Kasumi-1 (cell line): ENCODE results near the gene RNF38.
"Not testable (repeated sequence)": the region's sequence is repeated elsewhere in the genome, so short reads cannot be mapped to it uniquely, and the experiment has no call there.

ENCODE experiments used
- DNase-seq, 2 experiments: peaks; one replicate each; lab custom pipeline; 2025; lab: John Stamatoyannopoulos, UW

Gene RNF38

DNA sequence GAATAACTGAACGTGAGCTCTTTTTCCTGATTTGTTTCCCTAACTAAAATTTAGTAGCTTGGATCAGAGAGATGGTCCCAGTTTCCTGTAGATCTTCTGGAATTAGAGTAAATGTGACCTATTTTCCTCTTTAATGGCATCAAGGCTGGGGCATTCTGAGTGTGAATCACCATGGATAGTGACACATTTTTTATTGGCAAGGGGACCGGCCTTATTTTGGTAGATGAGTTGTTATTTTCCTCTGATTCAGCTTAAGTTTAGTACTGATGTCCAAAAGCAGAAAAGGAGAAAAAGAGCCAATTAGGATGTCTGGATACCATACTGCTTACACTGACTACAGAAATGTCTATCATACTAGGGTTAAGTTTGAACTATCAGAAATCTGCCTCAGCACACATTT is 68.1 kb downstream of the RNF38 start:
- no peak for DNase-seq

DNA sequence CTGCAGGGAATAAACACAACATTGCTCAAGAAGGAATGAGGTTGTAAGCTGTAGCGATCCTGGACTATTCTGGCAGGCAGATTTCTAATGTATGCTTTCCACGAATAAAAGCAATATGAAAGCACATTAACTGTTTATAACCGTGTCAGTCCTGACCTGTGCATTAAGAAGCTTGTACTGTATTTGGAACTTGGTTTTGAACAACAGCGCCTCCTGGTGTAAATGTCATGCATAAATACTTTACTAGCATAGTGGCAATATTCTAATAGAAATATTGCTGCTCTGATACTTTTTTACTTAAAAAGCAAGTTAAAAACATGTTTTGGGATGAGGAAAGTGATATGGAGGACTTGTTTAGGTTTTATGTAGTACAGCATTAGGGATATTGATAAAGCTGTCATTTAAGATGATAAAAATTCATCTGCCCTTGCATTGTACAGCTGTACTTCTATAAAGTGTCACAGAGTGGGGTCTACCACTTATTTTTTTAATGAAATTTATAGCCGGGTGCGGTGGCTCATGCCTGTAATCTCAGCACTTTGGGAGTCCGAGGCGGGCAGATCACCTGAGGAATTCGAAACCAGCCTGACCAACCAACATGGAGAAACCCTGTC is 71.2 kb downstream of the RNF38 start:
- DNase-seq, result peak; percentile 82 to 87

DNA sequence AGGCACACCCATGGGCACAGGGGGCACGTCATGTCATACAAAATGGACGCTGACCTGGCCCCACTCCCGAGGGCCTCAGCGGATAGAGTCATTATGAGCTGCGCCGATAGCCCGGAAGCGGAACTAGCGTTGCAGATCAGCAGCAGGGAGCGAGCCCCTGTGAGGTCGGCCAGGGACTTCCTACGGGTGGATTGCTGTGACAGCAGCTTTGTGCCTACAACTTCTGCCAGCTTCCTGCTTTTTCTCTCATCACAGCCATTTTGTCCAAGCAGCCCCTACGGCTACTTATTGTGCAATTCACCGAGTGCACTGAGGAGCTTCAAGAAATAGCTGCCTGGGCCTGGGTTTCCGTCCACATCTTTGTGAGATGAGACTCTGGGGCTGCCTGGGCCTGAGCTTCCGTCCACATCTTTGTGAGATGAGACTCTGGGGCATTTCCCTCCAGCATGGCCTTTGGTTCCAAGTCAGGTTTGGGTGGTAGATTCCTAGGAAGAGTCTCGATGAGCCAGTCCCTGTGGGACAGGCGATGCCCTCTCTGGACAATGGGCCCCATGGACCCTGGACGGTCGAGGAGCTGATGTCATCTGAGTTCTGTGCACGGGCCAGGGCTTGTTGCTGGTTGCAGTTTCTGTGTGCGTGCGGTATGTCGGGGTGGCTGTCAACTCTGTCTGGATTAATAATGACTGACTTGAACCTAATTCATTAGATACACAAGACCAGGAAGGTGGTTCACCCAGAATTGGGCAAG is 74.8 kb downstream of the RNF38 start:
- no peak for DNase-seq

DNA sequence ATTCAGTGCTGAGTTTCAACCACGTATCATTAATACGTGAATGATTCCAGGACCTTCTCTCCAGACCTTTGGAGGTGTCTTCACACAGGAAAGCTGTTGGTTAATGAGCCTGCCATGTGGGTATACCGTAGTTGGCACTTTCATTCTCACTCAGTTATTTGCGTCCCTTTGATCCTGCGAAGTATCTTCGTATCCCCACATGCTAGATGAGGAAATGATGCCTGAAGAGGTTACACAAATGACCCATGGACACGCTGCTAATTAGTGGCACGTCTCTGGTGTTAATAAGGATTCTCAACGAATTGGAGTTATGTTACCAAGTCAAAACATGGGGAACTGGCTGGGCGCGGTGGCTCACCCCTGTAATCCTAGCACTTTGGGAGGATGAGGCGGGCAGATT is 76.1 kb downstream of the RNF38 start:
- DNase-seq, result no peak

DNA sequence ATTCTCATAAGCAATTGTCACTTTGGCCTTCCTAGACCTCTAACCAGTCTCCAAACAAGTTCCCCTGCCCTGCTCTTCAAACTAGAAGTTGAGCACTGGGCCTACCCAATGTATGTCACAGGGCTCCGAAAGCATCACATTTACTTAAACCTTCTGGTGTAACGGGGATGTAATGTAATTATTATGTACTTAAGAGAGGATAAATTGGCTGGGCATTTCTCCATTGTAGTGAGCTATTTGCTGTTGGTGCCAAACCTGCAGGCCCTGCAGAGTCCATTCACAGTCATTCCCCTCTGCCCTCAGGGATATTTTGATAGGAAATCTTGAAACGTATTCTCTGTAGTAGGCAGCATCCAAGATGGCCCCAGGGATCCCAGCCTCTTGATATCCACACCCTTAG is 77.6 kb downstream of the RNF38 start:
- no peak for DNase-seq

DNA sequence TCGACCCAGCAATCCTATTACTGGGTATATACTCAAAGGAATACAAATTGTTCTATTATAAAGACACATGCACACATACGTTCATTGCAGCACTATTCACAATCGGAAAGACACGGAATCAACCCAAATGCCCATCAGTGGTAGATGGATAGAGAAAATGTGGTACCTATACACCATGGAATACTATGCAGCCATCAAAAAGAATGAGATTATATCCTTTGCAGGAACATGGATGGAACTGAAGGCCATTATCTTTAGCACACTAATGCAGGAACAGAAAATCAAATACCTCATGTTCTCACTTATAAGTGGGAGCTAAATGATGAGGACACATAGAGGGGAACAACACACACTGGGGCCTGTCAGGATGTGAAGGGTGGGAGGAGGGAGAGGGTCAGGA is 78.2 kb downstream of the RNF38 start:
- DNase-seq, result not testable (repeated sequence)

DNA sequence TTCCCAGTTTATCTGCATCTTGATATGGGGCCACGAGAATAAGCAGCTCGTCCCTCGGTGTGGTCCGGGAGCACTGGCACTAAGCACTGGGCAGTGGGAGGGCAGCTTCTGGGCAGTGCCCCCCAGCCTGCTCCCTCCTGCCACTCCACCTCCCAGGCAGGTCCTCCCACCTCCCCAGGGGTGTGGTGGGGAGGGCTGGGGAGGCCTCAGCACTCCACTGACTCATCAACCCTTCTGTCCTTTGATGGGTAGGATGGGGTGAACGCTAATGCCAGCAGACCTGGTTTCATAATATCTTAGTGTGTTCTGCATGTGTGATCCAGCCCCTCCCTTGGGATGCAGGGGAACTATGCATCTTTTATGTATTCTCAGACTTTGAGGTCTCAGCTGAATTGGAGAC is 79.6 kb downstream of the RNF38 start:
- no peak for DNase-seq

DNA sequence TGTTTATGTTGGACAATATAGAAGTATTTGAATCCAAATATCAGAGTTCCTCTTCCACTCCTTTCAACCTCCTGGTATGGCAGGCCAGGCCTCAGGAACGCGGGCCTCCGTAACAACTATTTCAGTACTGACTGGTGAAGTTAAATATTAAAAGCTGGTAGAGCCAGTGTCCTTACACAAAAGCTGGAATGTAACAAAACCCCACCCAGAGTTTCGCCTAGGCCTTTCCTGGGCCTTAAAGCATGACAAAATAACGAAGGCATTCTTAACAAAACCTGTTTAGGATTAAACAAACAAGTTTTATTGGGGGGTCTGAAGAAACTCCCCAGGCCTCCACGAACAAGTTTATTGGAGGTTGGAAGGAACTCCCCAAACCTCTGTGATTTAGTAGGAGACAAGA is 80.3 kb downstream of the RNF38 start:
- DNase-seq, result no peak

DNA sequence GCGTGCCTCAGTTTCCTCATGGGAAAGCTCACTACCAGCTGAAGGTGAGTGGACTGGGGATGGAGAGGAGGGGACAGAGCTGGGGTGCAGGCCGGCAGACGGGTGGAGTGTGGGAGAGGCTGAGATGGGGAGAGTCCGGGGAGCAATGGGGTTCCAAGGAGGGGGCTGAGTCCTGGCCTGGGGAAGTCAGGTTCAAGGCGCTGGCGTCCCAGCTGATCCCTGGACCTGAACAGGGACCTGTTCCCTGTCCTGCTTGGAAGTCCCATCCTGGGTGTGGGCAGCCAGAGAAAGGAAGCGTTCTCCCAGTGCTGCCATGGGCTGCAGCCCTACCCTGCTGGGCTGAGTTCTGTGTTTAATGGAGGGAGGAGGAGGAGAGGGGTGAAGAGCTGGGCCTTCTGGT is 80.9 kb downstream of the RNF38 start:
- no peak for DNase-seq

DNA sequence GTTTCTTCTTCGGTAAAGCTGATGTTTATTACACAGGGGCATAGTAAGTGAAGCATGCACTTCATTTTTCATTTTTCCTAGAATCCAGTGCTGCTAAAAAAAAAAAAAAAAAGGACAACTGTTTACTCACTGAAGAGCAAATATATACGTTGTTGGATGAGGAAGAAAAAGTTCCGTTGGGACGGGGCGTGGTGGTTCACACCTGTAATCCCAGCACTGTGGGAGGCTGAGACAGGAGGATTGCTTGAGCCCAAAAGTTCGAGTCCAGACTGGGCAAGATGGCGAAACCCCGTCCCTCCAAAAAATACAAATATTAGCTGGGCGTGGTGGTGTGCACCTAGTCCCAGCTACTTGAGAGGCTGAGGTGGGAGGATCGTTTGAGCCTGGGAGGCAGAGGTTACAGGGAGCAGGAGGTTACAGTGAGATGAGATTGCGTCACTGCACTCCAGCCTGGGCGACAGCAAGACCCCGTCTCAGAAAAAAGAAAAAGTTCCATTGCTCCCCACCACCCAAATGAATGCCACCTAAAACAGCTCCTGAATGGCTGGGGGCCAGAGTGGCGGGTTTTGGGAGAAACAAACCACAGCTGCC is 81.8 kb downstream of the RNF38 start:
- DNase-seq, result no peak

DNA sequence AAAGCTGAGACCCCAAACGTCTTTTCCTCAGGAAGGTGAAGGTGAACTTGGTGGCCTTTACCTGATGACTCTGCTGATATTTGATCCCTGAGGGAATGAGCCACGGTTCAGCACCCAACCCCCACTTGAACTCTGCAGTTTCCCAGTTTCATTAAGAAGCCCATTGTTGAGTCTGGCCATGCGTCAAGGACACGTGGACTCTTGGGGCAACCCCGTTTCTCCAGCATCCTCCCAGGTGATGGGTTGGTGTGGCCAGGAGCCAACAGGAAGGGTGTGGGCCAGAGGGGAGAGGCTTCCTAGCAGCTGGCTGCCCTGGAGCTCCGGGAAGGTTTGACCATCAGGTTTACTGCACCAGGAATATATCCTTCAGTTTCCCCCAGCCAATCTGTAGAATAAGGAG is 82.3 kb downstream of the RNF38 start:
- DNase-seq, result no peak

DNA sequence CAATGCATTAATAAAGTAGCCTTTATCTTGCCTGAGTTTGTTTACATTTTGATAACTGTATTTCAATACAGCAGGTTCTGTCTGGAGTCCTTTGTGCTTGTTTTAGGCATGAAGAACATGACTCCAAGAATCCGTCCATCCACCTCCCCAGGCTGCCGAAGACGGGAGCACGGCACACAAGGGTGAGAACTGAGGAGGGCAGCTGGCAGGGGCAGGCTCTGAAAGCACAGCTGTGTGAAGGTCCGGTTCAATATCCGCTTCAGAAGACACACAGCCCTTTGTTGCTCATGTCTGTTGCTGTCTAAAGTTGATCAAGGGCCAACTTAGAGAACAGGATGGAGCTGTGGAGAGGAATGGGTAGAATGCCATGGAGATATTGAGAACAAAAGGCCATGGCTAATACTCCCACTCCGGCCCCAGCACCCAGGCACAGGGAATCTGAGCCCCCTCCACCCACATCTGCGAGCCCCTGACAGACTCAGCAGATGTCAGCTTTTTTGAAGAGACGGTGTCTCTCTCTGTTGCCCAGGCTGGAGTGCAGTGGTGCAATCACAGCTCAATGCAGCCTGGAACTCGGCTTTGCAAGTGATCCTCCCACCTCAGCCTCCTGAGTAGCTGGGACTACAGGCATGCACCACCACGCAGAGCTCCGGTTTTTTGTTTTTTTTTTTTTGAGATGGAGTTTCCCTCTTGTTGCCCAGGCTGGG is 83.3 kb downstream of the RNF38 start:
- no peak for DNase-seq

DNA sequence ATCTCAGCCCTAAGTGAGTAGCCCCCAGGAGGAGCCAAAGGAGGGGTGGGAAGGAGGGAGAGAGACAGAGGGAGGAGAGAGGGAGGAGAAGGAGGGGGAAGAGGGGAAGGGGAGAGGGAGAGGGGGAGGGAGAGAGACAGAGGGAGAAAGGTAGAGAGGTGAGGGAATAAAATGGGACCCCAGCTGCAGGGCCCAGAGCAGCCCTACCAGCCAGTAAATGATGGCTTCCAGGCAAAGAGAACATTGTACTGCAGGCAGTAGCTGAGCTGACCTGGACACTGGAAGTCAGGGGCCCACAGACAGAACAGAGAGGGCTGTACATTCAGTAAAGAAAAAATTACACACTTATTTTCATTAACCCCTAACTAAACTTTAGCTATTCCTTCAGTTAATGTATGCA is 84.0 kb downstream of the RNF38 start:
- DNase-seq, result no peak

DNA sequence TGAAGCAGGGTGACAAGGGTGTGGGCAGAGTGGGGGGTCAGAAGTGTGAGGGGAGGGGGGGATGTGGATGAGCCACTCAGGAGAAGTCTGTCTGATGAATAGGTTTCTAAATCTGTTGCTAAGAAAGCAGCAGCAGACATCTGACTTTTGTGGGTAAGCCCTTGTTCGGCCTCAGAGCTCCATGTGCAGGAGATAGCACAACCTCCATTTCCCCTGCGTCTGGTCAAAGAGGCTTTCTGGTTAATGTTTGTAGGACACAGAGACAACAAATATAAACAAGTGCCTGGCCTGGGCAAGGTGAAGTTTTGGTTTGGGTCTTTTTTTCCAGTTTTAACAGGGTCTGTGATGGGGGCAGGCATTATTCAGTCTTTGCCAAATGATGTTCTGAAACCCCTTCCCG is 84.8 kb downstream of the RNF38 start:
- DNase-seq, result no peak

DNA sequence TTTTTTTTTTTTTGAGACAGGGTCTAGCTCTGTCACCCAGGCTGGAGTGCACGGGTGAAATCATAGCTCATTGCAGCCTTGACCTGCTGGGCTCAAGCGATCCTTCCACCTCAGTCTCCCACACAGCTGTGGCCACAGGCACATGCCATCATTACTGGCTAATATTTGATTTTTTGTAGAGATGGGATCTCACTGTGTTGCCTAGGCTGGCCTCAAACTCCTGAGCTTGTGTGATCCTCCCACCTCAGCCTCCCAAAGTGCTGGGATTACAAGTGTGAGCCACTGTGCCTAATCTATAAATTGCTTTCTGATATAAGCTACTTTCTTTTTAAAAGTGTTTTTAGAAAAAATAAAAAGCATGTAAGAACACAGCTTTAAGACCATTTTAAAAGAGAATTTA is 85.3 kb downstream of the RNF38 start:
- no peak for DNase-seq

DNA sequence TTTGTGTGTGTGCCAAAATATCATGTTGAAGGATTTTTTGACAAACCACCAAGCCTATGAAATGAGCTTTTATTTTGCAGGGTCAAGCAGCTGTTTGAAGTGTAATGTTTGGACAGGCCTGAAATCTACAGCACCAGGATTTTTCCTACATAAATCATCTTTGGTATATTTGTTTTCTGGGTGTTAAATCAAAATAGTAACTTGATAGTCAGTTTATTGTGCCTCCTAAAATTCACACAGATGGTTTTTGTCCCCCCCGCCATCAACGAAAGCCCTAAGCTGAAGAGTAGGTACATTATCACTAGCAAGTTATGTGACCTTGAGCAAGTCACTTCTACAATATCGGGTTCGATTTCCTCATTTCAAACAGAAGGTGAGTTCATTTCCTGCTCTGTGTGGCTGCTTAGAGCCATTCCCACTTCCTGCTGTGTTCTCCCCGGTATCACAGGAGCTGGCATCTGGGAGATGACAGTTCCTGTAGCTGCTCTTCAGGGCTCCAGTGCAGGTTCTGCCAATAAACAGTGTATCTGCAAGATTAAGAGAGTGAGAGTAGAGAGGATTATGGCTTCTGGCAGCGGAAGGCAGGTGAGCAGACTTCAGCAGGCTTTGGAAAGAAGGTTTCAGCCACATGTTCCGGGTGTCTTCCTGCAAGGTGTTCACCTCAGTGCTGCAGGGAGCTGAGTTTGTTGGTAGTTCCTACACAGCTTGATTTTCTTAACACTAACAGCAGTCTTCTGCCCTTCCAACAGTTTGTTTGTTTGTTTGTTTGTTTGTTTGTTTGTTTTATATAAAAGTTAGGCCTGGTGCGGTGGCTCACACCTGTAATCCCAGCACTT is 93.4 kb downstream of the RNF38 start:
- DNase-seq, result peak in 1 of 2 experiments; percentile 19

DNA sequence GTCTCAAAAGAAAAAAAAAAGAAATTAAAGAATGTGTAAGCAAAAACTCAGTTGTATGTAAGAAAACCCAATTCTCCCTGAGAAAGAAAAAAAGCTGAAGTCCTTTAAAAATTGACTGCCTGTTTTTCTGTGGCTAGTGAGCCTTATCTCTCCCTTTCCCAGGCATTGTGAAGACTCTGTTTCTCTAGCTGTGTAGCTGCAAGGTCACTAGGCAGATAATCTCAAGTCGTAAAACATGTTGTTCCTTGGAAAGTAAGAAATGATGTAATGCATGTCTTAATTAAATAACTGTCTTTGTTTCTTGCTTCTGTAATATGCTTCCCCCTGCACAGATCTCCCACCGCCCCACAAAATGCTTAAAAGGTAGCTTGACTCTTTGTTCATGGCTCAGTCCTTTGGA is 95.7 kb downstream of the RNF38 start:
- not testable (repeated sequence) for DNase-seq

DNA sequence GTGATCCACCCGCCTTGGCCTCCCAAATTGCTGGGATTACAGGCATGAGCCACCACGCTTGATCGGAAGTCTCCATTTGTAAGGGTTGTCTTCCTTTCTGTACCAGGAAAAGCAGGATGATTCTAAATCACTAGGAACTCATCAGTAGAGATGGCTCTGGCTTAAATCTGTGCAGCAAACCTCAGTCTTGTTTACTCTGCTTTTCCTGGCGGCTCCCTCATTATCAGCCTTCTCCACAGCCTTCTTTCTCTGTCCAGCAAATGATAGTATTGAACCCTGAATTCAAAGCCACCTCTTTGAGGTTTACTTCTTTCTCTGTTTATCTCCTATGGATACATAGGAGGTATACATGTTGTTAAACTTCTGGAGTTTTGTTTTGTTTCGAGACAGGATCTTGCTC is 98.8 kb downstream of the RNF38 start:
- no peak for DNase-seq

DNA sequence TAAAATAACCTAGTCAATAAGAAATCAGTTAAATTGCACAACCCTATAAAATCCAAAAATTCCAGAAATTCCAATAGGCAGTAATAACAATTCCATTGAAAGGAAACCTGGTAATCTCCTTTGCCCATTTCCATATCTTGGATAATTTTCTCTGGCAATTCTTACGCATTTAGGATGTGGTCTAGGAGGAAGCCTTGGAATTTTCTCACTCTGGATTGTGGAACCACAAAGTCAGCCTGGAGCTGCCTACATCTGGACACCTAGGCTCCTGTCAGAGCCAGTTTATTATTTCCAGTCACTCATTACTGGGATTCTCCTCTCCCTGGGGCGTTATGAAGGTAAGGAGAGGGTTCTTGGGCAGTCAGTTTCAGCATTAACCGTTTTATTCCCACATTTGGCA is 101.5 kb downstream of the RNF38 start:
- no peak for DNase-seq

DNA sequence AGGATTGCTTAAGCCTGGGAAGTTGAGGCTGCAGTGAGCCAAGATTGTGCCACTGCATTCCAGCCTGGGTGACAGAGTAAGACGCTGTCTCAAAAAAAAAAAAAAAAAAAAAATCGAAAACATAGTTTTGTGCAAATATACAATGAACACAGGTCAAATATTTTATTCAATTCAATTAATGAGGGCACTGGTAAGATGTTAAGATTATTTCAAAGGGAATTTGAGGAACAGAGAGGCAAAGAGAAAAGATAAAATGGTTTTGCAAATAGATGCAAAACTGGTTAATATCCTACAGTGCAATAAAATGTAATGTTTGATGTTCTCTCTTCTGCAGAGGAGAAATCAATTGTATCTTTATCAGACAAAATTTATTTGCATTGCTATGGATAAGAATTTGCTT is 102.3 kb downstream of the RNF38 start:
- no peak for DNase-seq

DNA sequence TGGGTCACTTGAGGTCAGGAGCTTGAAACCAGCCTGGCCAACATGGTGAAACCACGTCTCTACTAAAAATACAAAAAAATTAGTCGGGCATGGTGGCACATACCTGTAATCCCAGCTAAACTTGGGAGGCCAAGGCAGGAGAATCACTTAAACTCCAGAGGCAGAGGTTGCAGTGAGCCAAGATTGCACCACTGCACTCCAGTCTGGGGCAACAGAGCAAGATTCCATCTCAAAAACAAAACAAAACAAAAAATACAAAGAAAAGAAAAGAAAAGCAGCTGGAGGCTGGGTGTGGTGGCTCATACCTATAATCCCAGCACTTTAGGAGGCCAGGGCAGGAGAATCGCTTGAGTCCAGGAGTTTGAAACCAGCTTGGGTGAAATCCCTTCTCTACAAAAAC is 105.1 kb downstream of the RNF38 start:
- DNase-seq, result not testable (repeated sequence)

DNA sequence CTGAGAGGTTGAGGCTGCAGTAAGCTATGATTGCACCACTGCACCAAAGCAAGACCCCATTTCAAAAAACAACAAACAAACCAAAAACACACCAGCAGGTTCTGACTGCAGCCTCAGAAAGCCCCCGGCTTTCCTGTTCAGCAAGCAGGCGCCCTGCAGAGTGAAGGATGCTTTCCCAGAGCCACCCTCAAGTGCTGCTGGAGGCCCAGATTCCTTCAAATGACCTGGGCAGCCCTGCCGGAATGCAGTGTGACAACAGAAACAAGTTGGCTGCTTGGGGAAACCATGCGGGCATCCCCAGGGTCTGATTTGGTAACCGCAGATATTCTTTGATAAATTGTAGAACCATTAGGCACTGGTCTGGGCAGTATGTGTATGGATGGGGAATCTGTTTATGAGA is 106.2 kb downstream of the RNF38 start:
- no peak for DNase-seq
